Activated CD4-positive, alpha-beta T cell treated with anti-CD3 and anti-CD28 coated beads, Interleukin-10, Interleukin-2, amounts not matched to agents 100 ng/mL and 50 ng/mL, durations not matched to agents 16 hours and 8 hours (primary cell): ENCODE results near the gene OPRL1.
"Not testable (repeated sequence)": the region's sequence is repeated elsewhere in the genome, so short reads cannot be mapped to it uniquely, and the experiment has no call there.

Source experiments
- DNase-seq: peaks from one replicate; pipeline ENCODE4 v3.0.0-alpha.2; 2020

OPRL1 gene

GRCh38 chr20:64122927-64123326, 43.0 kb downstream of the OPRL1 start:
- DNase-seq: not testable (repeated sequence)

- not testable (repeated sequence) for DNase-seq
These were observed 43.6 kb downstream of the OPRL1 start for GRCh38 chr20:64123517-64123916.

- no peak for DNase-seq
These were observed 49.4 kb downstream of the OPRL1 start for GRCh38 chr20:64129146-64129782.

GRCh38 chr20:64130271-64130670, 50.4 kb downstream of the OPRL1 start:
- no peak for DNase-seq

GRCh38 chr20:64130876-64131275, 51.0 kb downstream of the OPRL1 start:
- DNase-seq: no peak

- DNase-seq: peak; percentile 13
These were observed 51.5 kb downstream of the OPRL1 start for GRCh38 chr20:64131406-64131805.

- DNase-seq: no peak
These were observed 54.1 kb downstream of the OPRL1 start for GRCh38 chr20:64133951-64134407.

- not testable (repeated sequence) for DNase-seq
These were observed 54.9 kb downstream of the OPRL1 start for GRCh38 chr20:64134744-64135143.

- no peak for DNase-seq
These were observed 56.3 kb downstream of the OPRL1 start for GRCh38 chr20:64136004-64136710.

GRCh38 chr20:64137598-64138031, 57.7 kb downstream of the OPRL1 start:
- no peak for DNase-seq

GRCh38 chr20:64138276-64138815, 58.5 kb downstream of the OPRL1 start:
- DNase-seq: no peak

- no peak for DNase-seq
These were observed 59.5 kb downstream of the OPRL1 start for GRCh38 chr20:64139199-64140060.

- DNase-seq: no peak
These were observed 60.4 kb downstream of the OPRL1 start for GRCh38 chr20:64140061-64140931.

- DNase-seq: no peak
These were observed 61.1 kb downstream of the OPRL1 start for GRCh38 chr20:64140956-64141355.

GRCh38 chr20:64142590-64142989, 62.7 kb downstream of the OPRL1 start:
- no peak for DNase-seq

GRCh38 chr20:64143018-64143801, 63.3 kb downstream of the OPRL1 start:
- DNase-seq: no peak

- DNase-seq: no peak
These were observed 64.4 kb downstream of the OPRL1 start for GRCh38 chr20:64144144-64144912.

- no peak for DNase-seq
These were observed 65.8 kb downstream of the OPRL1 start for GRCh38 chr20:64145458-64146300.

GRCh38 chr20:64146301-64146935, 66.5 kb downstream of the OPRL1 start:
- no peak for DNase-seq
